Effector CD4-positive, alpha-beta T cell (primary cell): ENCODE results near the gene SYNE3.
A peak's percentile ranks its signal among the peaks of the same experiment; 100 is the strongest.

ENCODE experiments used
- DNase-seq: peaks from one replicate; pipeline ENCODE4 v3.0.0-alpha.2; 2020

SYNE3 gene

GRCh38 chr14:95538801-95539509 lies 22.5 kb upstream of the SYNE3 start:
- DNase-seq = no peak

GRCh38 chr14:95537298-95538089 lies 21.0 kb upstream of the SYNE3 start:
- no peak for DNase-seq

- no peak for DNase-seq
Observed at GRCh38 chr14:95536671-95537070, 20.2 kb upstream of the SYNE3 start.

GRCh38 chr14:95536036-95536593 lies 19.7 kb upstream of the SYNE3 start:
- no peak for DNase-seq

DNA sequence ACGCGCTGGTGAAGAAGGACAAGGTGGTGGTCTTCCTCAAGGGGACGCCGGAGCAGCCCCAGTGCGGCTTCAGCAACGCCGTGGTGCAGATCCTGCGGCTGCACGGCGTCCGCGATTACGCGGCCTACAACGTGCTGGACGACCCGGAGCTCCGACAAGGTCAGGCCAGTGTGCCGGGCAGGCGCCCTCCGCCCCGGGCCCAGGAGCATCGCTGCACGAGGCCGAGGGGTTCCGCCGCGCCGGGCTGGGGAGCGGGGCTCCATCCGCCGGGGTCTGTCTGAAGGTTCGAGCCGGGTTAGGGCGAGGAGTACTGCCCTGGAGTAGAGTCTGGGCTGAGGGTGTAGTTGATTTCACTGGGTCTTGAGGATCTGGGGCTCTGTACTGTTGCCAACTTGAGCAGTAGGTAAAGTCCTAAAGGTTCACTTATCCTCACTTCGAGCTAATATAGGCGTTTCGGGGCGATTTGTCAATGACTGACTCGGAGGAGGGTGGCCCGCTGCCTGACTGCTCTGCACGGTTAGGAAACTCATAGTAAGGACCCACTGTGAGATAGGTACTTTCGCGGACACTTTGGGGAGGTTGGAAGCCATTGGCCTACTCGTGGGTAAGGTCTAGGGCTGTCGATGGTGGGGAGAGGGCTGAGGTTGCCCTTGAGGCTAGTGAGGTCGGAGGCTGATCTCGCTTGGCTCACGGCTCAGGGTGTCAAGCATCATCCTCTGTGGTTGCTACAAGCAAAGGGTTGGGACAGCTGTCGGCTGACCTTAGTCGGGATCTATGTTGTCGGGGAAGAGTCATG lies 19.0 kb upstream of the SYNE3 start:
- no peak for DNase-seq

DNA sequence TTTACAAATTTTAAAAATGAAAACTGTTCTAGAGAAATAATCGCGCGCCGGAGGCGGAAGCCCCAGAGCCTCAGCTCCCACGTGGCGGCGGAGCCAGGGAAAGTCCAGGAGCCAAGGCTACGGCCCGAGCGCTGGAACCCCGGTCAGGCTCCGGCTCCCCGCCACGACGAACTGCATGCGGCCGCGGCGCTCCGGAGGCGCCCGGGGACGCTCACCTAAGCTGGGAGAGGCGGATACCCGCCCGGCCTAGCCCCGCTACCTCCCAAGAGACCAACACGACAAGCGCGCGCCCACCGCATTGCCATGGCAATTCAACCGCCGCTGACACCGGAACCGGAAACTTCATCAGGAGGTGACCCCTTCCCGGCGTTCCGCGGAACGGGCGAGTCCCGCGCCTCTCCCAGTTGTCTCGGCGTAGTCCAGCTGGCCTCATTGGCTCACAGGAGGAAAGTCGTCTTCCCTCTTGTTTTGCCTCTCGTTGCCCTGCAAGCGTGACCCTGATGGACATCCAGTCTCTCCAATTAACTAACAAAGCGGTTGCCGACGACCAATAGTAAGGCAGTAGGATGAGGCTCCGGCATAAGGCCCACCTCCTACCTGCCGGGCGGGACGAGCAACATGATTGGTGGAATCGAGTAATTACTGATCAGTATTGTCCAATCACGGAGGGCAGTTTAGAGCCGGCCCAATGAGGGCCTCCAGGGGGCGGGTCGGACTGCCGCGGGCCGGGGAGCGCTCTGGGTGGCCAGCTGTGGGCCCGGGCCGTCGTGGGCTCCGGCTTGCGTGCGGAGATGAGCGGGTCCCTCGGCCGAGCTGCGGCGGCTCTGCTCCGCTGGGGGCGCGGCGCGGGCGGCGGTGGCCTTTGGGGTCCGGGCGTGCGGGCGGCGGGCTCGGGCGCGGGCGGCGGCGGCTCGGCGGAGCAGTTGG lies 18.1 kb upstream of the SYNE3 start, which contains the start of gene GLRX5:
GLRX5 (plus strand) TSS at position 752 of the 927 bp plus-strand sequence; CDS start at position 792, 40 bp downstream.
- DNase-seq = peak; percentile 98

GRCh38 chr14:95533822-95534221 lies 17.4 kb upstream of the SYNE3 start:
- no peak for DNase-seq

DNA sequence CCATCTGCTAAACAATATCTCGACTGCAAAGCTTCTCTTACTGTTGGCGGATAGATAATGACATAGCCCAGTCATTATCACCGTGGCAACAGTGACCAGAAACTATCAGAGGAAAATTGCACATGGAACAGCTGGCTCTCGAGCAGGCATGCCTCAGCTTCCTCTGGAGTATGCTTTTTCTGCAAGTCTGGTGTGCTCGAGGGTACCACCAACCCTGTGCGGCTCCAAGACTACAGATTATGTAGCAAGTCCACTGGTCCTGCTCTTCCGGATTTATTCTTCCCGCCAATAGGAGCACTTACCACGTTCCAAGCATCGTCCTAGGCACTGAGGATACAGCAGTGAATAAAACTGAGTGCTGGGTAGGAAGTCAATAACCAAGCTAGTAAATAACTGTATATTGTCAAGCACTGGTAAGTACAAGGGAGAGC lies 17.0 kb upstream of the SYNE3 start:
- no peak for DNase-seq

DNA sequence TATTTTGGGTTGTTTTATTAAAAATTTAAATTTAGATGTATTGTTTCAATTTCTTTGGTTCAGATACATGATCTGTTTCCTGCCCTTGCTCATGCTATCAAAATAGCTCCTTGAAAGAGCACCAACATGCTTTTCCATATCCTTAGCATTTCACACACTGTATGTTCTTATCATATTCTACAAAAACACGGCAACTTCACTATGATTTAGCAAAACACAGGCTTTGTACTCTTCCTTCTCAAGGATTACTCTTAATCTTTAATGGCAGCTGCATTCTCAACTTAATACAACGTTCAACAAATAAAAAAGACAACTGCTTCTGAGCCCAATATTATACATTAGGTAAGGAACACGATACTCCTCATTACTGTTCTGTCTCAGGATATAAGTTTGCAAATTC lies 15.5 kb upstream of the SYNE3 start:
- no peak for DNase-seq

DNA sequence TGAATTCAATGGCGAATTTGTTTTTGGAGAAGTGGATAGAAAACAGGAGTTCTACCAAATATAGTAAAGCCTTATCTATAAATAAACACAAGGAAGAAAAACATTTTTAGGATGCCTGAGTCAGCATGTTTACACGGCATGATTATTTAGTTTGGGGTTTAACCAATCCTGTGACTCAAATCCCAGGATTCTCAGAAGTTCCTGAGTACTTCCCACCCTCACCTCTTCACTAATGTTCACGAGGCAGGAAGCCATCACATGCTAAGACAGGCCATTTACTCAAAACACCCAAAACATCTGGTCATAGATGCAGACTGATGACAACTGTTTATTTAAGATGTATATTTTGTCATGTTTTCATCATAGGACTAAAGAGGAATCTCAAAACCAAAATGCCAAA lies 15.0 kb upstream of the SYNE3 start:
- no peak for DNase-seq

GRCh38 chr14:95530473-95531276 lies 14.2 kb upstream of the SYNE3 start:
- no peak for DNase-seq

DNA sequence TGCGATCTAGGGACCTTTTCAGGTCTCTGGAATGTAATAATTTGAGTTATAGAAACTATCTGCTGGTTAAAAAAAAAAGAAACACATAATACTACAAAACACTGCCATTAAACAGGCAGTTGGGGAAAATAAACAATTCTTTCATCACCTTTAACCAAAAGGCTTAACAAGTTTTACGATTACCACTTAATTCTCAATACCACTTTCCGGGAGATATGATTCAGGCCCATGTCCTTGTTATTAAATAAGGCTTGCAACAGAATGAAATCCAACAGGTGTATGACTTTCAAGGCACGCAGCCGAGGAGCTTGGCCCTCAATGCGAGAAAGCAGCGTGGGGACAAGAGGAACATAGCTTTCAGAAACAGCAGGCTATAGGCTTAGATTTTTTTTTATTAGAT lies 12.8 kb upstream of the SYNE3 start:
- DNase-seq = no peak

DNA sequence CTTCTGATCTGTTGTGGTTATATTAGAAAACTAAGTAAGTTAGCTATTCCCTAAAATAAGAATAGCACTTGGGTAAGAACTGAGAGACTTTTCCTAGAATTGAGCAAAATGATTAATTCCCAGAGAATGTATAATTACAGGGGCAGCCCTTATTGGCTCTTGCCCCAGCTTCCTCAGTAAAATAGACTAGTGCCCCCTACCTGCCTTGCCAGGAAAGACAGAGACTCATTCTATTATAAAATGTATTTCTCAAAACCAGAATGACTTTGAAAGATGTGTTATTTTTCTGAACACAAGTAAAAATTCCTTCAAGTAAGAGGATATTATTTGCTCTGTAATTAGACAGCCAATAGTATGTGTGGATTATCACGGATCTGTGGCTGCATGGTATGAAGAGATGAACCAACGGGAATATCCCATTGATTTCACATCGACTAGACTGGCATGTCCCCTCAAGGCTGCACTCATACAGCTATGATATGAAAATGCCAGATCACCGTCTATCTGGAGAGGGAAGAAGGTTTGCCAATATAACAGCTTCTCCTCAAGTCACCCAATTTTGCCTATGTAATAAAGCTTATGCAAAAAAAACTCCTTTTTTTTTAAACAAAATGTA lies 11.0 kb upstream of the SYNE3 start:
- peak; percentile 36 for DNase-seq

DNA sequence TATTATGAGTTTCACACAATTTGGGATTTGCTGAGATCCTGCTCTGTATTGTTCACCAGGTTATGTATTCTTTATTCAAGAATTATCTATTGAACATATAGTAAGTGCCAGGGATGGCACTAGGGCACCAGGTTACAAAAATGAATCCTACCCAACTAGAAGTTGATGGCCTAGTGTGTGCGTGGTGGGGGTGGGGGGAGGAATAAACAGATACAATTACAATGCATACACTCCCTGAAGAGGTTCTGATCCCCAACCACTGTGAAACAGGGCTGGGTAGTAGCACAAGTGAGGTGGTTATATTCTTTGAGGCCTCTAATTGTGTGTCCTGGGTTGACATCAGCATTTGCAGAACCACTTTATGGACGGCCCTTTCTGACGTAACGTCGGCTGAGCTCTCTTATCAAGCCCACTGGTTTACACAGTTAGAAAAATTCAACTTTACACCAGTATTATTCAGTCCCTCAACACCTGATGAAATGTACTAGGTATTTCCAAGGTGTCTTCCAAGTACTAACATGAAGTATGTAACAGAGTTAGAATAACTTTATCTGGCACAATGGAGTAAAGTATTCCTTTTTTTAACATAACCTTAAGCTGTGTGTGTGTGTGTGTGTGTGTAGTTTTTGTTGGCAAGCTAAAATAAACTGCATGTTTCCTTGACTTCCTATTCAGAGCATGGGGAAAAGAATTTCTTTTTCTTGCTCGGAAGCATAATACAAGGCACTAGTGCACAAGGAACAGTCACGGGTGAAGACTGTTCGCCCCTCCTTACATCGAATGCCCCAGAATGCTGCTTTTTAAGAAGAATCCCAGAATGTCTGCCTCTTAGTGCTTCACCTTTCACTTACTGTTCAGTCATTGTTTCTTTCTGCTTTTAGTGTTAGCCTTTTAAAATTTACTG lies 10.3 kb upstream of the SYNE3 start:
- DNase-seq = no peak

GRCh38 chr14:95525999-95526398 lies 9.5 kb upstream of the SYNE3 start:
- no peak for DNase-seq

DNA sequence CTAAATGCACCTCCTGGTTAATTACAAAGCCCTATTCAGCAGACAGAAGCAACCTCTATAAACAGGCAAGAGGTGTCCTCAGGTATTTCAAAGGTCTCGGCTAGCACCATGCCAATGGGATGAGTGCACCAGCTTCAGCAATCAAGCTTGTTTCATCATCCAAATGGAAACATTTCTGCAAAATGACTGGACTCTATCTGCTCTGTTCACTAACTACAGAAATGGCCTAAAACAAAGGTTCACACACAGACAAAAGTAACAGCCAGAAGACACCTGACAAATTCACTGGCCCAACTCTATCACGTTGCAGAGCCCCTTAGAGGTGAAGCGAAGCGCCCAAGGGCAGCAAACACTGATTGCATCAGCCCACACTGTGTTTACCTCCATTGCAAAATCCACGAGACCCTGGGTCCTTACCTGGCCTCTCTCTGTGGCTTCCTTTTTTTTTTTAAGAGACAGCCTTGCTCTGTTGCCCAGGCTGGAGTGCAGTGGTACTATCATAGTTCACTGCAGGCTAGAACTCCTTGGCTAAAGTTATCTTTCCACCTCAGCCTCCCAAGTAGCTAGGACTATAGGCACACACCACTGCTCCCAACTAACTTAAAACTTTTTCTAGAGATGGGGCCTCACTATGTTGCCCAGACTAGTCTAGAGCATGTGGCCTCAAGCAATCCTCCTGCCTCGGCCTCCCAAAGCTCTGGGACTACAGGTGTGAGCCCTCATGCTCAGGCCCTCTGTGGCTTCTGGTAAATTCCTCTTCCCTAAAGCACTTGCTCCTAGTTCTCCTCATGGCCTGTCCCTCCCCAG lies 8.5 kb upstream of the SYNE3 start:
- no peak for DNase-seq

DNA sequence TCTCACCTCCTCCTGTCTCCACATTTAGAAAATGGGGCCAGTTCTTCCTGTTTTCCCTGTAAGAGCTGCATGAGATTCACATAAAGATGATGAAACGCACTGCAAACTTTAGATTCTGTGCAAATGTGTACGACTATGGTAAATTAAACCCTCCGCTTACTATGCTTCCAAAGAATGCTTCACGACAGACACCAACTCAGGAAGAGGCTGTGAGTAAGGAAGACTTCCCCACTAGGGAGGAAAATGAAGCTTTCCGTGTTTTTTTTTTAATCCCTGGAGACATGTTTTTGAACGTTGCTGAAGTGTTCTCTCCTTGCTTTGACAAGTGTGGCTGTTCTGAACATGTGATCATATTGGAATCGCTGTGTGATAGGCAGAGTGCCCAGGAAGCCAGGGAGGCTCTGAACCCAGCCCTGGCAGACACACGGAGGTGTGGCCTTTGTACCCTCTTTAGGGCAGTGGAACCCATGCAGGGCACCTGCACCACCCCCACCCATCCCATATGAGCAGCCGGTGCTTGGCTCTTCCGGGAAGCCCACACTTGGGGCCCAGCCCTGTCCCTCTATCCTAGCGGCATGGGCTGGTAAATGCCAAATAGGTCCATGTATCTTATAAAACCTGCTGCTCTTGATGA lies 7.5 kb upstream of the SYNE3 start:
- DNase-seq = no peak
